ENCODE data around the gene AKT1. TPM values are rescaled to one million over a fixed set of nuclear protein-coding genes. Genes with fewer than 3 reads are reported as not detected.
"Not testable (repeated sequence)": the region's sequence is repeated elsewhere in the genome, so short reads cannot be mapped to it uniquely, and the experiment has no call there.

The AKT1 gene
- total RNA-seq, 2 experiments from 2014 or later = 178 to 181 TPM

GRCh38 chr14:104732355-104732804, 63.2 kb downstream of the AKT1 start:
- Mint-ChIP-seq H3K9me3 (no peaks in the 10 kb centered on the region), H3K27ac (no peak overlapping the region), H3K27me3 (peaks cover 4% of the 10 kb centered on the region), H3K4me1 (no peaks in the 10 kb centered on the region), H3K36me3 (no peaks in the 10 kb centered on the region), H3K4me3 (no peak overlapping the region)
- ATAC-seq (ENCODE audit: low read depth) (no peak), DNase-seq (no peak)
- POLR2A ChIA-PET = no interaction called here

DNA sequence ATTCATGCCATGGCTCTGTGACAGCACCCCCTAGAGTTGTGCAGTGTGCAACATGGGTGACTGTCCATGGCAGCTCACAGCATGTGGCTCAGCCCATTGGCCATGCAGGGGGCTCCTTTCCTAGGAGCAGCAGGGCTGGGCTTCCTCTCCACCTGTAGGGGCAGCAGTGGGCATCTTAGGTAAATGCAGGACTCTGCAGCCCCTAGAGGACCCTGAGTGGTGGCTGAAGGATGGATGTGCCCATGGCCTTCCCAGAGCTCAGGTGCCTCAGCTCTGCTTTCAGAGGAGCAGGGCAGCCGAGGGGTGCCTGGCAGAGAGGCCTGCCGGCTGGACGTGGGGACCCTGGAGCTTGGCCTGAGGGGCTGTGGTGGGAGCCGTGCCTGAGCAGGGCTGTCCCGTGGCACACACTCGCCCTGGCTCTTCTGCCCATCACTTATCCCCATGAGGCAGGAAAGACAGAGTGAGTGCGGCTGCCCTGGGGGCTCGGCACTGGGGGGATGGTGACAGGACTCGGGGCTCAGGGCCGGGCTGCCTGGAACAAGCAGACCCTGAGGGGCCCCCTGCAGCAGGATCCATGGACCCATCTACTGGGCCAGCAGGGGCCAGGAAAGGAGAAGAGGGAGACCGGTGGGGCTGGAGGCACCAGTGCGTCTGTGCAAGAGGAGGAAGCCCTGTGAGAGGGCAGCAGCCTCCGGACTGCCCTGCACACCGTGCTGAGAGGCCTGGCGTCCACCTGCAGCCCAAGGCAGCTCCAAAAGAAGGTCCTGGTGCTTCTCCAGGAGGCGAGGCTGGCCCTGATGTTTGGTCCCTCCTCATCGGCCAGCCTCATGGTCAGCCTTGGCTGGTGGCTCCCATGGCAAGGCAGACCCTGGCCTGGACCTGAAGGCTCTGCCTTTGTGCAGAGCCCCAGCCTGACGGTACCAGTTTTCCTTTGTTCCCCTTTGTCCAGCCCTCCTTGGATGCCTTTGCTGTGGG, 63.9 kb downstream of the AKT1 start:
- POLR2A ChIA-PET = no interaction called here
- no peak overlapping the region for H3K27ac Mint-ChIP-seq
- peaks cover 4% of the 10 kb centered on the region for H3K27me3 Mint-ChIP-seq
- H3K4me3 Mint-ChIP-seq = no peak overlapping the region
- H3K4me1 Mint-ChIP-seq = no peaks in the 10 kb centered on the region
- no peaks in the 10 kb centered on the region for H3K9me3 Mint-ChIP-seq
- H3K36me3 Mint-ChIP-seq = no peaks in the 10 kb centered on the region
- DNase-seq (no peak), ATAC-seq (ENCODE audit: low read depth) (no peak)

DNA sequence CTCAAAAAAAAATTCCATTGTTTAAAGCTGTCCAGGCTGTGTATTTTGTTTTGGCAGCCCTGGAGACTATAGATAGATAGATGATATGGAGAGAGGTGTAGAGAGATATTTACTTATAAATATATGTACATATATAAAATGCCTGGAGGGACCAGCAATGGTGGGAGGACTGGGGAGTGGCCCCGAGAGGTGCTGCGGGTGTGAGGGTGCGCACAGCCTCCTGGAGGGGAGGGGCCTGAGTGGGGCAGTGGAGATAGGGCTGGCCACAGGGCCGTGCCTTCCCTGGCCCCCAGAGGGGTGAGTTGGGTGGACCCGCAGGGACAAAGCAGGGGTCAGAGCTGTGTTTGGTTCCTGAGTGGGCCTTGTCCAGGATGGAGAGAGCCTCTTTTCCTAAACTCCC, 65.1 kb downstream of the AKT1 start:
- H3K4me3 Mint-ChIP-seq = no peak overlapping the region
- no peak for ATAC-seq (ENCODE audit: low read depth)
- DNase-seq = no peak
- peaks cover under 1% of the 10 kb centered on the region for H3K27me3 Mint-ChIP-seq
- no peaks in the 10 kb centered on the region for H3K9me3 Mint-ChIP-seq
- H3K4me1 Mint-ChIP-seq = no peaks in the 10 kb centered on the region
- no peaks in the 10 kb centered on the region for H3K36me3 Mint-ChIP-seq
- no peak overlapping the region for H3K27ac Mint-ChIP-seq
- POLR2A ChIA-PET = no interaction called here

GRCh38 chr14:104729835-104730181, 65.7 kb downstream of the AKT1 start:
- ATAC-seq (ENCODE audit: low read depth) (no peak), DNase-seq (no peak)
- Mint-ChIP-seq H3K9me3 (no peaks in the 10 kb centered on the region), H3K27ac (no peak overlapping the region), H3K4me1 (no peaks in the 10 kb centered on the region), H3K27me3 (no peaks in the 10 kb centered on the region), H3K36me3 (no peaks in the 10 kb centered on the region), H3K4me3 (no peak overlapping the region)
- POLR2A ChIA-PET = no interaction called here

DNA sequence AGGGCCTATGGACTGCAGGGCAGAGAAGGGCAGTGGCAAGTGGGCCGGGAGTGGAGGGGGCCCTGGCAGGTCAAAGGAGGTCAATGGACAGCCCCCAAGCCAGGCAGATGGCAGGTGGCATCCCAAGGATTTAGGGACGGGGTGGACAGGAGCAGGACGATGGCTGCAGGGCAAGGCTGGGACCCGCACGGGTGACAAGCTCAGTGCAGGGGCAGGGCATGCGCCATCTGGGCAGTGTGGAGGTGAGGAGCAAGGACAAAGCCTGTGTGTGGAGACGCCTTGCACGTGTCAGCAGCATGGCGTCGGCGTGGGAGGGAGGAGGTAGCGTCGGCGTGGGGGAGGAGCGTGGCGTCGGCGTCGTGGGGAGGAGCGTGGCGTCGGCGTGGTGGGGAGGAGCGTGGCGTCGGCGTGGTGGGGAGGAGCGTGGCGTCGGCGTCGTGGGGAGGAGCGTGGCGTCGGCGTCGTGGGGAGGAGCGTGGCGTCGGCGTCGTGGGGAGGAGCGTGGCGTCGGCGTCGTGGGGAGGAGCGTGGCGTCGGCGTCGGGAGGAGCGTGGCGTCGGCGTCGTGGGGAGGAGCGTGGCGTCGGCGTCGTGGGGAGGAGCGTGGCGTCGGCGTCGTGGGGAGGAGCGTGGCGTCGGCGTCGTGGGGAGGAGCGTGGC, 66.2 kb downstream of the AKT1 start:
- H3K36me3 Mint-ChIP-seq; H3K27me3 Mint-ChIP-seq; POLR2A ChIA-PET; DNase-seq; H3K4me1 Mint-ChIP-seq; H3K27ac Mint-ChIP-seq; ATAC-seq (ENCODE audit: low read depth); H3K9me3 Mint-ChIP-seq; H3K4me3 Mint-ChIP-seq: not testable (repeated sequence)

DNA sequence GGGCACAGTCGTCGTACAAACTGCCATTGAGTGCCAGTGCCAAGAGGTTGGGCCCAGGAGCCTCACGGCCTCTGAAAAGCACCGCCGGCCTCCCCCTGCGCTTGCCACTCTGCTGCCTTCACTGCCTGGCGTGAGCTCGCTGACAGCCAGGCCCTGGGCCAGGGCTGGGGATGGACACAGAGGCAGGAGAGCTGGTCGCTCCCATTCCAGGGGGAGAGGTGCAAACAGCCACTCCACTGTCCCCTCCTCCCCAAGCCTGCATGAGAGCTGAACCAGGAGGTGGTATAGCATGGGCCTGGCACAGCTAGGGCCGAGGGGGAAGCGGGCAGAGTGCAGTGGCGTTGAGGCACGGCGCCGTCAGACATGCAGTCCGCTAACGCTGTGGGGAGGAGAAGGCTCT, 66.9 kb downstream of the AKT1 start:
- no peaks in the 10 kb centered on the region for H3K27me3 Mint-ChIP-seq
- ATAC-seq (ENCODE audit: low read depth) = no peak
- POLR2A ChIA-PET = no interaction called here
- H3K9me3 Mint-ChIP-seq = no peaks in the 10 kb centered on the region
- no peaks in the 10 kb centered on the region for H3K4me1 Mint-ChIP-seq
- no peak overlapping the region for H3K4me3 Mint-ChIP-seq
- DNase-seq = no peak
- no peaks in the 10 kb centered on the region for H3K36me3 Mint-ChIP-seq
- no peak overlapping the region for H3K27ac Mint-ChIP-seq

- DNase-seq (no peak), ATAC-seq (ENCODE audit: low read depth) (no peak)
- Mint-ChIP-seq H3K27me3 (no peaks in the 10 kb centered on the region), H3K27ac (no peak overlapping the region), H3K9me3 (no peaks in the 10 kb centered on the region), H3K4me1 (no peaks in the 10 kb centered on the region), H3K36me3 (no peaks in the 10 kb centered on the region), H3K4me3 (no peak overlapping the region)
- POLR2A ChIA-PET = interaction anchor here (1.5 kb wide), 1 partner anchor 26 kb away, joined by 3 read pairs; the partner anchor contains the start of gene SIVA1
These were observed 68.7 kb downstream of the AKT1 start for GRCh38 chr14:104726600-104727451.

DNA sequence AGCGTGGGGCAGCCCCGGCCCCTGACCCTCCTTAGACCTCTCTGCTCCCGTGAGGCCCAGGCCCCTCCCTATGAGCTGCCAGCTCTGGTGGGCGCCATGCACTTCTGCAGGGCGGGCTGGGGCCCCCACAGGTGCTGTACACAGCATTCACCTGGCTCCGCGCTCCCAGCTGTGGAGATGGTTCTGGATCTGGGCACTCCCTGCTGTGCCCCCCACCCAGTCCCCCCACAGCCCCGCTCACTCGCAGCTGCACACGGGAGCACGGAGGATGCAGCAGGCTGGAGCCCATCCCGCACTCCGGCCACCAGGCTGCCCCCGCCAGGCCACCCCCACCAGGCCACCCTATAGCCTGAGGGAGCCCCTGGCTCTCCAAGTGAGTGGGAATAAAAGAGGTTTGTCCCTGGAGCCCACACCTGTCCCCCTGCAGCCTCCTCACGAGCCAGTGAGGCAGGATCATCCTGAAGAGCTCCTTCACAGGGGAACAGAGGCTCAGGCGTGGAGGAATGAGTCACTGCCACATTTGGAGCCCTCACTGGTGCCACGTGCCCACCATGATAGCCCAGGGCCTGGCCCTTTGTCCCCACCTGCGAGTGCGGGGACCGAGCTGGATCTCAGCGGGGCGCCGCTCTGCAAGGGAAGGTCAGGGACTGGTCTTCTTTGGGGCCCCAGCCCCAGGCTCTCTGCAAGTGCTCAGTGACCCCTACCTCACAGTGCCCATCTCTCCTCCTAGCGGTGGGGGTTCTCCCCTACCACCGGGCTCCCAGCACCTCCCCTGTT, 69.6 kb downstream of the AKT1 start:
- ATAC-seq (ENCODE audit: low read depth) = no peak
- Mint-ChIP-seq H3K4me3 (peak overlapping the region; percentile 22), H3K9me3 (no peaks in the 10 kb centered on the region)

DNA sequence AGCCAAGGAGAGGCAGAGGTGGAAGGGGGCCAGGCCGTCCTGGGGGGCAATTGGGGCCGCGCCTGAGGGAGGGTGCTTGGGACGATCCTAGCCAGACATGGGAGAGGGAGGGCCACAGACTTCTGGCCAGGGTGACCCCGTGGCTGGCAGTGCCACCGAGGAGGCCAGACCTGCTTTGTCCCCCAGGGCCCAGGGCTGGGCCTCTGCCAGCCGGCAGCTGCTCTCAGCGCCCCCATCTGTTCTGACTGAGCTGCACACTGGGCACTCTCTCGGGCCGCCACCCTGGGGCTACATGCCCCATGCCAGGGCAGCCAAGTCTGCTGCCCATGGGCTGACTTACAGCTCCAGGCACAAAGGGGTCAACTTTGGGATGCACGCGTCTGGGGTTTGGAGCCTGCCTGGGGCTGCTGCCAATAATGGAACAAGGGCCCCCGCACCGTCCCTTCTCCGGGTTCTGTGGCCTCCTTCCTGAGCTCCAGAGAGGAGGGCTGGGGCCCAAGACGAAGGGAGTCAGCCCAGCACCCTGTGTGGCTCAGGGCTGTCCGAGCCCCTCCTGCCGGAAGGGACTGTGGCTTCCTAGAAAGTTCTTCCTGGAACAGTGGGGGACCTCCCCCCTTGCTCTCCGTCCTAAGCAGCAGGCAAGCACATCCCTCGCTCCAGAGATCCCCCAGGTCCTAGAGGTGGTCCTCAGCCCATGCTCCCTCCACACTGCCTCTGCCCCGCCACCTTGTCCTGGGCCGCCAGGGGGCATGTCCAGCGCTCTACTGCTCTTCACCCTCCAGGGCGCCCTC, 70.4 kb downstream of the AKT1 start:
- Mint-ChIP-seq H3K4me3 (peak overlapping the region; percentile 55), H3K36me3 (no peaks in the 10 kb centered on the region), H3K9me3 (no peaks in the 10 kb centered on the region), H3K27me3 (no peaks in the 10 kb centered on the region), H3K4me1 (no peaks in the 10 kb centered on the region), H3K27ac (no peak overlapping the region)
- DNase-seq = no peak
- POLR2A ChIA-PET = interaction anchor here (1.5 kb wide), 1 partner anchor 28 kb away, joined by 3 read pairs; the partner anchor contains the start of gene SIVA1
- ATAC-seq (ENCODE audit: low read depth) = no peak

More for the DNA sequence above, 69.6 kb downstream of the AKT1 start:
- no peaks in the 10 kb centered on the region for H3K27me3 Mint-ChIP-seq
- H3K4me1 Mint-ChIP-seq = no peaks in the 10 kb centered on the region
- POLR2A ChIA-PET = interaction anchor here (1.5 kb wide), 1 partner anchor 27 kb away, joined by 3 read pairs; the partner anchor contains the start of gene SIVA1
- H3K27ac Mint-ChIP-seq = no peak overlapping the region
- no peak for DNase-seq
- H3K36me3 Mint-ChIP-seq = no peaks in the 10 kb centered on the region

GRCh38 chr14:104724407-104724980, 71.1 kb downstream of the AKT1 start:
- Mint-ChIP-seq H3K4me3 (peak overlapping the region; percentile 55), H3K27ac (no peak overlapping the region), H3K9me3 (no peaks in the 10 kb centered on the region), H3K27me3 (no peaks in the 10 kb centered on the region), H3K4me1 (no peaks in the 10 kb centered on the region), H3K36me3 (no peaks in the 10 kb centered on the region)
- POLR2A ChIA-PET = no interaction called here
- peak; percentile 47 for DNase-seq
- ATAC-seq (ENCODE audit: low read depth) = no peak

- Mint-ChIP-seq H3K27me3 (no peaks in the 10 kb centered on the region), H3K4me3 (peak within 1 kb of the TSS; percentile 55), H3K4me1 (no peaks in the 10 kb centered on the region), H3K36me3 (no peaks in the 10 kb centered on the region), H3K9me3 (no peaks in the 10 kb centered on the region), H3K27ac (no peak within 1 kb of the TSS)
- DNase-seq (peak; percentile 86), ATAC-seq (ENCODE audit: low read depth) (peak; percentile 70)
- POLR2A ChIA-PET = no interaction called here
These were observed 71.7 kb downstream of the AKT1 start, which contains the start of gene ADSS1 for GRCh38 chr14:104723651-104724406. Gene ADSS1, plus strand, starts transcription at chr14:104724229. Its CDS starts 42 bp downstream, at chr14:104724271.
